Endothelial cell of umbilical vein (primary cell): ENCODE results near the gene TP73.

Source experiments
- JUN ChIP-seq: IDR thresholded peaks from 2 replicates; pipeline ENCODE4 v1.6.1; 2011; ENCODE audit warnings: borderline replicate concordance, low read depth; ENCODE audit not compliant: insufficient read length, insufficient read depth
- TF ChIP-seq, protein P1 (sequence below): IDR thresholded peaks from 2 replicates; pipeline ENCODE4 v1.6.1; 2011; ENCODE audit not compliant: insufficient read depth, insufficient read length

DNA sequence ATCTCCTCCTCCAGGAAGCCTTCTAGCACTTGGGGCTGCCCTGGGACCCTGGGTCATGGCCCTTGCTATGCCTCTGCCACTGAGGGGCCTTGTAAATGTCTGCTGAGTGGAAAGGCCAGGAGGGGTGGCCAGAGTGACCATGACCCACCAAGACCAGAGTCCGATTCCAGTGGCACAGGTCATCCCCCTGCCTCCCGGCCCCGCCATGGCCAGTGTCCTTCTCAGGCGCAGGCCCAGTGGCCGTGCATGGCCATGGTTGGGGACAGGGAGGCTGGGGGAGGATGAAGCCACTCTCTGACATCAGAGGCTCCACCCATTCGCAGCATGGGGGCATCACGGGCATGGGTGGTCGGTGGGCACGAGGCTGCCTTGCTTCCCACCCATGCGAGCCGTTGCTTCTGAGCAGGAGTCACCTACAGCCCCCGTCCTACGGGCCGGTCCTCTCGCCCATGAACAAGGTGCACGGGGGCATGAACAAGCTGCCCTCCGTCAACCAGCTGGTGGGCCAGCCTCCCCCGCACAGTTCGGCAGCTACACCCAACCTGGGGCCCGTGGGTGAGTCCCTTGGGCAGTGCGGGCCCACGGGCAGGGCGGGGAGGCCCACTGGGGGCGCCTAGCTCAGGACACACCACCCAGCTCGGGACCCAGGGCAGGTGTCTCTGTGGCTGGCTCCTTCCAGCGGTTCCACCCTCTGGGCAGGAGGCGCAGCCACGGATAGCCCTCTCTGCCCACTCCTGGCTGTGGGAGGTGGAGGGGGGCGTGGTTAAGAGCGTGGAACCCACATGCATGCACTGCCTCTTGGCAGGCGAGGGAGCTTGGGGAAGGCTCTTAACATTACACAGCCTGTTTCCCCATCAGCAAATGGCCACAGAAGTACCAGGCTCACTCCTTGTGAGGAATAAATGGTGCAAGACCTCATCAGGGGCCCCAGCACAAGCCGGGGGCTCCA, 77.6 kb downstream of the TP73 start:
- TF ChIP-seq, protein P1, sequence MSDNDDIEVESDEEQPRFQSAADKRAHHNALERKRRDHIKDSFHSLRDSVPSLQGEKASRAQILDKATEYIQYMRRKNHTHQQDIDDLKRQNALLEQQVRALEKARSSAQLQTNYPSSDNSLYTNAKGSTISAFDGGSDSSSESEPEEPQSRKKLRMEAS = no peak
- TF ChIP-seq JUN = no peak
